Hindlimb muscle (tissue), 1 donor: ENCODE data around the gene RB1. TPM values are rescaled to one million over a fixed set of nuclear protein-coding genes. Genes with fewer than 3 reads are reported as not detected.

Experiments
- DNase-seq: peaks from one replicate; pipeline ENCODE4 v3.0.0-alpha.2; 2013
- polyA plus RNA-seq: library from polyadenylated mRNA; unstranded; fragments of 120-200 nt; gene quantifications from one replicate; pipeline ENCODE4 v1.2.1, GENCODE V29; 2013; ENCODE audit not compliant: insufficient read length

The RB1 gene
- polyA plus RNA-seq, 1 donor, result 64.1 TPM

DNA sequence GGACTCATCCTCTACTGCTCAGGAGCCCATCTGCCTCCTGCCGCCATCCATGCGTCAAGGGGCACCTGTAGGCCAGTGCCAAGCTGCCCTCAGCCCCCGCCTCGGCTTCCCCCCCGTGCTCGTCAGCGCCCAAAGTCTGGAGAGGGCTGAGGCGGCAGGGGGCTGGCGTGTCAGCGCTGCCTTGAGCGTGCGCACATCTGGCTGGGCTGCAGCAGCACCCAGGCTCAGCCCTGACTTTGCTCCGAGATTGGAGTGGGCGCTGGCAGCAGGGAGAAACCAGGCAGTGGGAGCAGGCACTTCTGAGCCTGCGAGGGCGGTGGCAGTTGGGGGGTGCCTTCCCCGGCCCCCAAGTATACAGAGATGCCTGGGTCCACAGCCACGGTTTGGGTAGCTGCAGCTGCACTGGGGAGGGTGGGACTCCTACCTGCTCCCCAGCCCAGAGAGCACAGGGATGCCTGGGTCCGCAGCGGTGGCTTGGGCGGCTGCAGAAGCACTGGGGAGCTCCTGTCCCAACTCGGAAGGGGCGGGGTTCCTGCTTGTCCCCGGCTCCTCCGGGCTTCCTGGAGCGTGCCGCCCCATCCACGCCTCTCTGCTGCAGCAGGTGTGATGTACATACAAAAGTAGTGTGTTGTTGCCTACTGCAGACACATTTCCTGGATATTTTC is 154.2 kb downstream of the RB1 start:
- DNase-seq, result no peak

DNA sequence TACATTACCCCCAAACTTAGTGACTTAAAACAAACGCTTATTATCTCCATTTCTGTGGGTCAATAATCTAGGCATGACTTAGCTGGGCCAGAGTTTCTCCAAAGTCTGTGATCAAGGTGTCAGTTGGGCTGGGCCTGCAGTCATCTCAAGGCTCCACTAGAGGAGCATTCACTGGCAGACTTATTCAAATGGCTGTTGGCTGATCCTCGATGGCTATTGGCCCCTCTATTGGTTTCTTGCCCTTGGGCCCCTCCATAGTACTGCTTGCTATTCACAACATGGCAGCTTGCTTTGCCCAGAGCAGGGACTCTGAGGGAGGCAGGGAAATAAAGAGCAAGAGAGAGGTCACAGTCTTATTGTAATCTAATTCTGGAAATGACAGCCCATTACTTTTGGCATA is 171.7 kb downstream of the RB1 start:
- no peak for DNase-seq

DNA sequence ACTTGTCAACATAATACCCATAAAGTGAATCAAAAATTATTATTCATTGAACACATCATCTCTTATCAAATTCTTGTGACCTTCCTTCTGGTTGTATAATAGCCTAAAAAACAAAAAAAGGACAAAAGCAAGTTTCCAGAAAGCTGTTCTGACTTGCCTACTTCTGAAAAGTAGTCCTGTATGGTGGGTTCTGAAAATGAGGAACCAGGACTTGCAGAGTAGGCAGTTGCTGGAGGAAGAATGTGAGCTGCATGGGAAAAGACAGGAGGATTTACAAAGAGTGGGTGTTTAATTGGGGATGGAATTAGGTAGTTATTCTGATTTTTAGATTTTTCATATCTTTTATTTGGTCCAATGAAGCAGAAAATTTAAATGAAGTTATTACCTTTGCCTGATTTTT is 172.7 kb downstream of the RB1 start:
- no peak for DNase-seq

DNA sequence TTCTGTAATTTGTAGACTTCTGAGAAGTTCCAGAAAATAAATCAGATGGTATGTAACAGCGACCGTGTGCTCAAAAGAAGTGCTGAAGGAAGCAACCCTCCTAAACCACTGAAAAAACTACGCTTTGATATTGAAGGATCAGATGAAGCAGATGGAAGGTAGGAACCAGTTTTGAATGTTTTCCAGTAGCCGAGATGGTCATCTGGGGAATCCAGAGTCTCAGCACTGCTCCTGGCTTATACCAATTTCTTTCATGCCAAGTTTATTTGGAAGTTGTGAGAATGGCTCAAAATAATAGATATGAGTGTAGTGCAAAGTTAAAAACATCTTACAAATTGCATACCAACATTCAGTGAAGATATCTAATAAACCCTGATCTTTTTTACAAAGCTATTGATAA is 173.1 kb downstream of the RB1 start:
- no peak for DNase-seq

DNA sequence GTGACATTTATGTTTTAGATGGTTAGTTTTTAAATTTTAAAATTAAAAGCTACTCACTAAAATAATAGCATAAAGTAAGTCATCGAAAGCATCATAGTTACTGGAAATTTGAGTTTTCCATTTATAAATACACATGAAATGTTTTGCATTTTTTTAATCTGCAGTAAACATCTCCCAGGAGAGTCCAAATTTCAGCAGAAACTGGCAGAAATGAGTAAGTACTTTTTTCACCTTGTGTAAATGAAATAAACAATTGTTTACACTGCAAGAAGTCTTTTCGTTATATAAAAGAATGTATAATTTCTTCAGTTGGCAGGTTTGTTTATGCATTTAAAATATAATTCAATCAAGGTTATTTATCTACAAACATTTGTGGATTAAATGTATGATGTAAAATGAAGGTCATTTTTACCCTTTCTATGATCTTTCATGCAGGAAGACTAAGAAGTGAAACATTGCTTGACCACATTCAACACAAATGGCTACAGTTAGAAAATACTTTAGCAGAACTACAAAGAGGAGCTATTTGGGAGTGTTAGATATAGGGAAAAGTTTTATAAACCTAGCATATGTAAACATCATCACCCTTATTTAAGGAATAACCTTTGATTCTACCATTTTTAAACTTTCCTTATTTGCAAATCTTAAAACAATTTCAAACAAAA is 173.8 kb downstream of the RB1 start:
- no peak for DNase-seq

DNA sequence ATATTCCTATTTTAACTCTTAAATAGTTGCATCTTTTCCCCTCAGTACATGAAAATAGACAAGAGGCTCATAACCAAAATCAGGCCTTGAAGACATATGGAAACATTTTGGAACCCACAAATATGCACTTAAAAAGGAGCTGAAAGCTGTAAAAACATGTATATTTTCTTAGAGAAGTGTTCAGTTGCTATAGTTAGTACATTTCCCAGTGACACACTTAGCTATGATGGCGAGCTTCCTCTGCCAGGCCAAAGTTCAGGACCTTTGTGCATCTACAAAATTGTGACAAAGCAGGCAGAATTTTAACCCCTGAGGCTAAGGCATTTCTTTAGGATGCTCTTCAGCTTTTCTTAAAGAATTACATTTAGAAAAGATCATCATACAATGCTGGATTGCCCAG is 174.8 kb downstream of the RB1 start:
- DNase-seq, result no peak

DNA sequence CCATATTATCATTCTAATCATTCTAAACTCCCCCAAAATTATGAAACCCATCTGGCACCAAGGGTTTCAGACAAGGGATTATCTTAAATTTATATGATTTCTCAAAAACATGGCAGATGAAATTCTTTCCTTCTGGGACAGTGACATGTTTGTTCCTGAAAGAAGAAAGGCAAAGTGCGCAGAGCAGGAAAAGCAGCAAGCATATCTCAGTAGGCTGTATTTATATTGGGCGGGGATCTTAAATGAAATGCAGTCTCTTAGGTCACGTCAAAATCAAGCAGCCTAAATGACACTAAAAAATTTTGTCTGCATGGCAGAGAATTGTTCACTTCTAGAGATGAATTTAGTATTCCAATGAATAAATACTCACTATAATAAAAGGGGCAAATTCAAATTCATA is 180.0 kb downstream of the RB1 start:
- no peak for DNase-seq

DNA sequence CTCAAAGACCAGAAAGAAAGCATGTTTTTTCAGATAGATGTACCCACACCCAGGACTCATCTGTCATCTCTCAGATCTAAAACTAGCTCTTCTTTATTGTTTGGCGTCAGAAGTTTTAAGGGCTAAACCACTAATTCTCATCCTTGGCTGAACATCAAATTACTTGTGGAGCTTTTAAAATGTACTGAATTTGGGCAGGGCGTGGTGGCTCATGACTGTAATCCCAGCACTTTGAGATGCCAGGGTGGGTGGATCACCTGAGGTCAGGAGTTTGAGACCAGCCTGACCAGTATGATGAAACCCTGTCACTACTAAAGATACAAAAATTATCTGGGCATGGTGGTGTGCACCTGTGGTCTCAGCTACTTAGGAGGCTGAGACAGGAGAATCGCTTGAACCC is 181.9 kb downstream of the RB1 start:
- no peak for DNase-seq

DNA sequence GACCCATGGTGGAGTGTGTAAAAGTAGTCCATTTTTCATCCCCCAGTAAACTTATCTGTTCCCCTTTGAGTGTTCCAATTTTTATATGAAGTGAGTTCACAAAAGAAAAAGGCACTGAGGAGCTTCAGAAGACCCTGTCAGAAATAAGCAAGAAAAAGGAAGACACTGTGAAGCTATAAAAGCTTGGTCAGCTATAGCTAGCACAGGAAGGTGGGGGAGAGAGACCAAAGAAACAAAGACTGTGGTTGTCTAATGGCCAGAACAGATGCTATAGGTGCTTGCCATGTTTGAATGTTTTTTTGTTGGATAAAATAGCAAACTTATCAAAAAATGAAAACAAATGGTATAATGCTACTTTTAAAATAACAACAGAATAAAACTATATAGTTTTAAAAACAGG is 182.8 kb downstream of the RB1 start:
- DNase-seq, result no peak

DNA sequence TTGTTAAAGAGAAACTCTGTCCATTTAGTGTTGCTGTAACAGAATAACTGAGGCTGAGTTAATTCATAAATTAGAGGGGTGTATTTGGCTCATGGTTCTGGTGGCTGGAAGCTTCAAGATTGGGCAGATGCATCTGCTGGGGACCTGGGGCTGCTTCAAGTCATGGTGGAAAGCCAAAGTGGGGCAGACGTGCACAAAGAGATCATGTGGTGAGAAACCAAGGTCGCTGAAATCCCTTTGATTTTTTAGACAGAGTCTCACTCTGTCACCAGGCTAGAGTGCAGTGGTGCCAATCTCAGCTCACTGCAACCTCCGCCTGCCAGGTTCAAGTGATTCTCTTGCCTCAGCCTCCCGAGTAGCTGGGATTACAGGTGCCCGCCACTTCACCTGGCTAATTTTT is 183.3 kb downstream of the RB1 start:
- no peak for DNase-seq

DNA sequence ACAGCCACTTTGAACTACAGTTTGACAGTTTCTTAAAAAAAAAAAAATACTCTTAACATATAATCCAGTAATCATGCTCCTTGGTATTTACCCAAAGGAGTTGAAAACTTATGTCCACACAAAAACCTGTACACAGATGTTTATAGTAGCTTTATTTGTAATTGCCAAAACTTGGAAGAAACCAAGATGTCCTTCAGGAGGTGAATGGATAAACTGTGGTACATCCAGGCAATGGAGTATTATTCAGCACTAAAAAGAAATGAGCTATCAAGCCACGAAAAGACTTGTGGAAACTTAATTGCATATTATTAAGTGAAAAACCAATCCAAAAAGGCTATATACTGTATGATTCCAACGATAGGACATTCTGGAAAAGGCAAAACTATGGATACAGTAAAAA is 184.4 kb downstream of the RB1 start:
- DNase-seq, result no peak

DNA sequence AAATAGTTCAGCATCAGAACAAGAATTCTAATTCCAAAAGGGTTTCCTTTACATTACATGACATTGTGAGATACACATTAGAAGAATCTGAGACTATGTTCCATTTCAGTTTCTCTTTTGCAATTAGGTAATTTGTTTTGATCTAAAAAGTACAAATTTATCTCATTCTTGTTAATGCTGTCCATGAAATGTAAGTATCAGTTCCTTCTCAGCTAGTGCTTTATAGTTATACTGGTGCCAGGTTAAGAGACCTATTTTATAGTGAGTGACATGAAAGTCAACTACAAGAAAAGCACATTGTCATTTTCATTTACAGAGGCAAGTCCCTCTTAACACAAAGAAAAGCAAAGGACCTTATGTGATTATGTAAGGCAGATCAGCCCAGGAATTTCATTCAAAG is 185.4 kb downstream of the RB1 start:
- no peak for DNase-seq

DNA sequence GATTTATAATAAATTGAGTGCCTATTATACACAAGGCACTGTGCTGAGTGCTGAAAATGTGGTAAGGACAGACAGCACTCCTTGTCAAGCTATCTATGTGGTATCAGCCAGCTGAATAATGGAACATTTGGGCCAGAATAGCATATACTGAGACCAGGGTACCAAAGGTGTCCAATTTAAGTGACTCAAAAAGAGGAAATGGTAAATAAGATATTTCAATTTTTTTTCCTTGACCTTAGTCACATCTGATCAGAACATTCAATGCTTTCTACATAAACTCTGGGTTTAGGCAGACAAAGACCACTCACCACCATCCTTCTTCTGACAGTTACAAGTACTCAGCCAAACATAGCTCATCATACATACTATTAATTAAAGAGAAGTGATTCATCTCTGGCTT is 186.1 kb downstream of the RB1 start:
- no peak for DNase-seq

DNA sequence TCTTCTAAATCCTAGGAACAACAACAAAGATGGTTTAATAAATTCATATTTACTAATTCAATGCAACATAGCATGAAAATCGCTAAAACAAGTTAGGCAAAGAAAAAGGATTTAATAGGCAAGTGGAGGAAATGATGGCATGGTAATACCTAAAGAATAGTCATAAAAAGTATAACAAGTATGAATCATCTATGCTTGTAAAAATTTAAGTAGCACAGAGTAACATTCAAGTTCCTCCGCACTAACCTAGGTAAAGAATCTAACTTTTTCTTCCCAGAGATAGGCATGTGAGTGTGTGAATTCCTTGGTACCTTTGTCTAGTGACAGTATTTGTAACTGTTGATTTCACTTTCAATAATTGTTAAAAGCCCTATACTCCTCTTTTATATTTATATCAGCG is 186.7 kb downstream of the RB1 start:
- DNase-seq, result no peak

DNA sequence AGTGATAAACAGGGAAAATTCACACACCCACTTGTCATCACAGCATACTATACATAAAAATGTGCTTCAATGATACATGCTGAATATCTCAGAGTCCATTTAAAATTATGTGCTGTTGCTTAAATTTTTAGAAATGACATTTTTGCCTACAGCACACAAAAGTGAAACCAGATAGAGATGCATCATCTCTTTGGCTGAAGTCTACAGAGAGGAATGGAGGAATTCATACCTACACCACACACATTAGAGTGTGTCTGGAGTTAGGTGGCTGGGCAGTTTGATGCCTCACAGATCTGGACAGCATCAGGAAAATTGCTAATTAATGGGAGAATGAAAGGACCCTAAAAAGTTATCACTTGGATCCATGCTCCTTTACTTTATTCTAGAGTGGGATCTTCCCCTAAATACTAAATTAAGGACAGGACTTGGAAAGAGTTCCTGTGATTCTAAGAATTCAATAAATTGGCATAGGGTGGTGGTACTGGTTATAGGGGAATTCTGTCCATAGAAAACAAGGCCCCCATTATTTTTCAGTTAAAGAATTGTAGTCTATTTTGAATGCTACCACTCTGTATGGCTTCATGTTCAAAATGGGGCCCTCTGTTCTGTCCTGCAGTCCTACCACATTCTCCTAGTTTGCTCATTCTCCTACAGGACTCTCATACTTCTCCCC is 188.0 kb downstream of the RB1 start:
- no peak for DNase-seq

DNA sequence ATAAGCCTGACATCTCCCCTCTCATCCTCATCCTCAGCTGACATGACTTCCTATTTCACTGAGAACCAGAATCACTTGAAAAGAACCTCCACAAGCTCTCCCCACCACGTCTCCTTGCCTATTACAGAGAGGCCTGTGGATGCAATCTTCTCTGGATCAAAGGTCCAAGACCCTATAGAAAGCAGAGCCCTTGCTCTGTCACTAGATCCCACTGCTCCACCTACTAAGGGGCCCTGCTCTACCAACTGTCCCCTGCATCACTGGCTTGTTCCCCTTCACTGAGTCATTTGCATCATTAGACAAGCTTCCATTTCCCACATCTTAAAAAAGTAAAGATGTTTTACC is 188.5 kb downstream of the RB1 start:
- no peak for DNase-seq

DNA sequence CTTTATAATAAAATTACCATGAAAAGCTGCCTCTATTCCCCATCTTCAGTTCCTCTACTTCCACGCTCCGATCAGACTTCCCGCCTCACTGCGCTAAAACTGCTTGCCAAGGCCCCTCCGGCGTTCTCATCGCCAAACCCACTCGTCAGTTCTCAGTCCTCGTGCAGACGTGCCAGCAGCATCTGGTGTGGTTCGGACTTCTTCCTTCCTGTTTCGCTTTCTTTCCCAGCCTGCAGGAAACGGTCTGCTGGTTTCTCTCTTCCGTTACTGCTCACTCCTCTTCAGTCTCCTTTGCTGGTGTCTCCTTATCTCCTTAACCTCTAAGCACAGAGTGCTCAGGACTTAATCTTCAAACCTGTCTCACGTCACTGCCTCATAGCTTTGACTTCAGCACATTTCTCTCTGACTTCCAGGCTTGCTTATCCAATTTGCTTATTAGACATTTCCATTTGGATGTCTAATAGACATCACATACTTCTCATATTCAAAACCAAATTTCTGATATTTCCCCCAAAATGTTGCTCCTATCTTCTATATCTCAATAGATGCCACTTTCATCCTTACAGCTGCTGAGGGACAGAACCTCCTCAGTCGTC is 189.0 kb downstream of the RB1 start:
- DNase-seq, result peak; percentile 65

DNA sequence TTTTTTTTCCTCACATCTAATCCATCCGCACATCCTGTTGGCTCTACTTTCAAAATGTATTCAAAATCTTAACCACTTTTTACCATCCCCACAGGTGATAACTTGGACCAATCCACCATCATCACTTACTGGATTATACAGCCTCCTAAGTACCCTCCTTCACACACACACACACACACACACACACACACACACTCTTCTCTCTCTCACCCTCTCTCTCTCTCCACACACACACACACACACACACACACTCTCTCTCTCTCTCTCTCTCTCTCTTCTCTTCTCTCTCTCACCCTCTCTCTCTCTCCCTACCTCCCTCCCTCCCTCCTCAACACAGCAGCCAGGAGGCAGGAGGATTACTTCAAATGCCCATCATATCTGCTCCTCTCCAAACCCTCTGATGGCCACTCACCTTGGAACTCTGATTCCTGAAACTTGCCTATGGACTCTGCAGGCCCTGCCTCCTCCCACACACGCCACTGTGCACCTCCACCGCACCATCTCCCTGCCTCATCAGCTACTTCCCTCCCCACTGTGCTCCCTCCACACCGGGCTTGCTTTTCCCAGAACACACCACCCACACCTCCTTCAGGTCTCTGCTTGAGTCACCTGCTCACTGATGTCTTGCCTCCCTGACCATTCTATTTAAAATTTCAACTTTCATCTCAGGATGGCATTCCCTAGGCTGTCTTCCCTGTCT is 189.7 kb downstream of the RB1 start:
- no peak for DNase-seq

DNA sequence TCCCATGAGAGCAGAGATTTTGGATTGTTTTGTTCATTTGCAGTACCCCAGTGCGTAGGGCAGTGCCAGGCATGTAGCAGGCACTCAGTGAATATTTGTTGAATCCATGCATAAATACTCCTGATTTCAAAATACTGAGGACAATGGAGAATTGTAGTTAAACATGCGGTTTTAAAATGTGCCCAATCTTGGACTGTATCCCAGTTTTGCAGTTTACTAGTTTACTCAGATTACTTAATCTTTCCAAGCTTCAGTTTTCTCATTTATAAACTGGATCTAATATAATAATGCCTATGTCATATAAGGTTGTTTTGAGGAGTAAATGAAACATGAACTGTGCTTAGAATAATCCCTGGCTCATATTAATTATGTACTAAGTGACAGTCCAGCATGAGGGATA is 190.3 kb downstream of the RB1 start:
- no peak for DNase-seq

DNA sequence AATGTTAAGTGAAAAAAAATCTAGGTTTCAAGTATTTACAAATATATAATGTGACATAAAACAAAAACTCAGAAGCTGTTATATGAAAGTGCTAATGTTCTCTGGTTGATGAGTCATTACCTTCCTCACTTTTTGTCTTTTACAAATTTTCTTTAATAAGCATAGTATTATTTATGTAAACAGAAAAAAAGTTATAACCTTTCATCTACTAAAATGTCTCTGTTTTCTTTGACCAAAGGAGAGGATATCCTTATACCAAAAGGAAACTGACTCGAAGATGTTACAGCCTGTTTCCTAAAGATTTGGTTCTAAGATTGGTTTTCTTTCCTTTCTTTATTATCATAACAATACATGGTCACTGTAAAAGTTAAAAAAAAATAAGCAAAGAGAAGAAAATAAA is 191.3 kb downstream of the RB1 start:
- no peak for DNase-seq

DNA sequence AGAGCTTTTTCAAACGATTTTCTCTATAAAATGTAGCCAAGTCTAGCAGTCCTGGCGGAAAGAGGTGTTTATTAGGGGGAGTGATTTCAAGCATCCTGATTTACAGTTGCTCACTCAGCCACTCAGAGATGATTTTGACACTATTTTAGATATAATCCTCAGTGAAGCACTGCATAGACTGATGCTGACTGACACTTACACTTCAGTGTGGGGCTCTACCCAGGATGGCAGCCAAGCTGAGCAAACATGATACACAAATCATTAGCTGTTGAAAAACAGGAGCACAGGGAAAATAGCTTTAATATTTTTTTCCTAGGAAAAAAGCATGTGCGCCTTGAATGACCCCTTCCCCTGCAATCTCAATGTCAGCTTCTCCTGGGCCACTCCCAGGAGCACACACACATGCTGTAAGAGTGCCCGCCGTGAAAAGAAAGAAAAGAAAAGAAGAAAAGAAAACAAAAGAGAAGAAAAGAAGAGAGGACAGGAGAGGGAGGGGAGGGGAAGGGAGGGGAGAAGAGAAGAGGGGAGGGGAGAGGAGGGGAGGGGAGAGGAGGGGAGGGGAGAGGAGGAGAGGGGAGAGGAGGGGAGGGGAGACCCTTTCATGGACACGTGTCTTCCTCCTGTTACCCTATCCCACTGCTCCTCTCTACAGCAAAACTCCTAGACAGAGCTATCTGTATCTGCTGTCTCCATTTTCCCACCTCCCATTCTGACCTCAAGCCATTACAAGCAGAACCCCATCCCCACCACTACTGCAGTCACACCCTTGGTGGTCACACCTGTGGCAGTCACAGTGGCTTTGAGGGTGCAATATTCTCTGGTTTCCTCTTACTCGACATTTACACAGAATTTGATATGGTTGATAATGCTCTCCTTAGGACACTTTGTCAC is 193.0 kb downstream of the RB1 start:
- no peak for DNase-seq

DNA sequence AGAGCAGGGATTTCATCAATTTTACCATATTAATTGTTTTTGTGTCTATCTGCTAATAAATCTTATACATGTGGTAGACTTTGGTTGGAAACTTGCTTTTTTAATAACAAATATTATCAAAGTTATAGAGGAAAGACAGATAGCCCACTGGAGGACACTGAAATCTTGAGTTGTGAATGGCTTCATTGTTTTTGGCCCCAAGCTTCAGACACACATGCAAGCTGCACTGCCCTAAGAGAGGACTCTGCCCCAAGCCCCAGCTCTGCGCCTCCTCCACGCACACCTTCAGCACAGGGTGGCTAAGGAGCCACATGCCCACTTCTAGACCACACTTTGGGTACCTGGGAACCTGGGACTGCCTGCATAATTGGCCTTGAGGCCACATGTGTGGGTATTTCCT is 194.1 kb downstream of the RB1 start:
- DNase-seq, result no peak
